Muscle of back (tissue), 11 donors: ENCODE results near the gene GMEB2. TPM values are rescaled to one million over a fixed set of nuclear protein-coding genes. Genes with fewer than 3 reads are reported as not detected.

Experiments used
- DNase-seq, 3 donors: peaks; one replicate each; pipeline versions ENCODE4 v3.0.0 to v3.0.0-alpha.2; 2013
- polyA plus RNA-seq, 10 donors: library from polyadenylated mRNA; unstranded; fragments of 120-200 nt; gene quantifications; one replicate each; pipeline ENCODE4 v1.2.1, GENCODE V29; 2013; ENCODE audit not compliant: insufficient read length in 10 of 10

GMEB2 gene
- polyA plus RNA-seq, 10 donors: 5.3 to 9.3 (median 7.3) TPM

GRCh38 chr20:63546956-63547724, 79.8 kb downstream of the GMEB2 start:
- DNase-seq: no peak

GRCh38 chr20:63546256-63546955, 80.5 kb downstream of the GMEB2 start:
- no peak for DNase-seq

- DNase-seq: no peak
Observed at GRCh38 chr20:63545814-63546213, 81.1 kb downstream of the GMEB2 start.

- no peak for DNase-seq
Observed at GRCh38 chr20:63544958-63545516, 81.9 kb downstream of the GMEB2 start.

GRCh38 chr20:63544241-63544957, 82.5 kb downstream of the GMEB2 start:
- DNase-seq: no peak

- DNase-seq: no peak
Observed at GRCh38 chr20:63543733-63544132, 83.2 kb downstream of the GMEB2 start.

- no peak for DNase-seq
Observed at GRCh38 chr20:63543131-63543530, 83.8 kb downstream of the GMEB2 start.

- DNase-seq: no peak
Observed at GRCh38 chr20:63542696-63543095, 84.2 kb downstream of the GMEB2 start.

- DNase-seq: no peak
Observed at GRCh38 chr20:63542031-63542559, 84.8 kb downstream of the GMEB2 start.

GRCh38 chr20:63541371-63541770, 85.5 kb downstream of the GMEB2 start:
- DNase-seq: no peak

- DNase-seq: no peak
Observed at GRCh38 chr20:63540417-63541186, 86.3 kb downstream of the GMEB2 start.

GRCh38 chr20:63539441-63540370, 87.2 kb downstream of the GMEB2 start:
- DNase-seq: no peak

GRCh38 chr20:63539092-63539430, 87.8 kb downstream of the GMEB2 start:
- DNase-seq: no peak

GRCh38 chr20:63538204-63539091, 88.5 kb downstream of the GMEB2 start:
- no peak for DNase-seq

Other genes with a start within 250 kb of the GMEB2 start
- 1 to 10 TPM; 2.6 to 8.1 (median 4.3) TPM for gene KCNQ2, start 154.4 kb downstream of the GMEB2 start, polyA plus RNA-seq
- gene EEF1A2, start 128.0 kb downstream of the GMEB2 start, polyA plus RNA-seq: 100 to 1,000 TPM; 401 to 971 (median 772) TPM
- 100 to 1,000 TPM; 138 to 325 (median 206) TPM for gene PPDPF, start 106.3 kb downstream of the GMEB2 start, polyA plus RNA-seq
- under 1 TPM; 0.15 to 0.50 (median 0.32) TPM for gene PTK6, start 89.7 kb downstream of the GMEB2 start, polyA plus RNA-seq
- under 1 TPM in 1 of 10 donors, not detected in 9; 0.23 TPM for gene SRMS, start 79.4 kb downstream of the GMEB2 start, polyA plus RNA-seq
- gene FNDC11, start 72.9 kb downstream of the GMEB2 start, polyA plus RNA-seq: under 1 TPM in 7 of 10 donors, not detected in 3; 0.12 to 0.36 (median 0.24) TPM
- 10 to 100 TPM in 1 of 10 donors, 1 to 10 TPM in 9; 5.2 to 11.1 (median 6.8) TPM for gene HELZ2, start 52.9 kb downstream of the GMEB2 start, polyA plus RNA-seq
- gene STMN3, start 26.3 kb upstream of the GMEB2 start, polyA plus RNA-seq: 10 to 100 TPM in 9 of 10 donors, 1 to 10 TPM in 1; 8.8 to 37.1 (median 16.1) TPM
- 10 to 100 TPM in 7 of 10 donors, 1 to 10 TPM in 3; 6.0 to 17.7 (median 11.1) TPM for gene RTEL1, start 31.2 kb upstream of the GMEB2 start, polyA plus RNA-seq
- 1 to 10 TPM in 4 of 10 donors, under 1 TPM in 6; 0.22 to 3.0 (median 0.87) TPM for gene TNFRSF6B, start 69.6 kb upstream of the GMEB2 start, polyA plus RNA-seq
- 10 to 100 TPM; 20.1 to 28.2 (median 25.6) TPM for gene ARFRP1, start 80.9 kb upstream of the GMEB2 start, polyA plus RNA-seq
- 10 to 100 TPM; 10.5 to 15.1 (median 12.9) TPM for gene ZGPAT, start 80.9 kb upstream of the GMEB2 start, polyA plus RNA-seq
- 1 to 10 TPM; 1.9 to 9.7 (median 4.5) TPM for gene LIME1, start 109.6 kb upstream of the GMEB2 start, polyA plus RNA-seq
- gene SLC2A4RG, start 112.7 kb upstream of the GMEB2 start, polyA plus RNA-seq: 100 to 1,000 TPM in 9 of 10 donors, 10 to 100 TPM in 1; 88.5 to 165 (median 112) TPM
- 10 to 100 TPM; 12.8 to 17.3 (median 14.8) TPM for gene ZBTB46, start 204.2 kb upstream of the GMEB2 start, polyA plus RNA-seq
- gene ABHD16B, start 234.4 kb upstream of the GMEB2 start, polyA plus RNA-seq: not detected
- gene TPD52L2, start 238.2 kb upstream of the GMEB2 start, polyA plus RNA-seq: 10 to 100 TPM; 65.5 to 85.7 (median 77.4) TPM